ENCODE measurements around the gene TRMT112. TPM values are rescaled to one million over a fixed set of nuclear protein-coding genes. Genes with fewer than 3 reads are reported as not detected.

Gene TRMT112
- total and polyA plus RNA-seq, 2 experiments from 2014 or later, result 331 to 438 TPM

GRCh38 chr11:64357904-64358535, 40.7 kb upstream of the TRMT112 start:
- H3K9me3 ChIP-seq (ENCODE audit: low read depth), result no peaks in the 10 kb centered on the region
- peaks cover 3% of the 10 kb centered on the region for H3K36me3 ChIP-seq
- H3K4me1 ChIP-seq (ENCODE audit: low read depth), result peaks cover 22% of the 10 kb centered on the region
- H3K27me3 ChIP-seq, result no peaks in the 10 kb centered on the region
- H3K4me3 ChIP-seq, result no peak overlapping the region
- no peak for TF ChIP-seq CTCF (IDR thresholded peaks at IDR 0.05; ENCODE audit: low read depth, low read length)
- DNase-seq (ENCODE audit: low read depth in 1 of 2, low spot score in 1 of 2), result no peak
- H3K27ac ChIP-seq, result peak overlapping the region; percentile 80

- no peaks in the 10 kb centered on the region for H3K9me3 ChIP-seq (ENCODE audit: low read depth)
- no peak for DNase-seq (ENCODE audit: low read depth in 1 of 2, low spot score in 1 of 2)
- H3K36me3 ChIP-seq, result peaks cover 3% of the 10 kb centered on the region
- H3K27ac ChIP-seq, result peak overlapping the region; percentile 34
- H3K4me3 ChIP-seq, result no peak overlapping the region
- H3K4me1 ChIP-seq (ENCODE audit: low read depth), result peaks cover 22% of the 10 kb centered on the region
- no peak for TF ChIP-seq CTCF (IDR thresholded peaks at IDR 0.05; ENCODE audit: low read depth, low read length)
- H3K27me3 ChIP-seq, result no peaks in the 10 kb centered on the region
These were observed 40.1 kb upstream of the TRMT112 start for GRCh38 chr11:64357446-64357845.

- peak; percentile 54 to 84 for DNase-seq (ENCODE audit: low read depth in 1 of 2, low spot score in 1 of 2)
- Histone ChIP-seq H3K4me1 (ENCODE audit: low read depth) (peaks cover 22% of the 10 kb centered on the region), H3K9me3 (ENCODE audit: low read depth) (no peaks in the 10 kb centered on the region), H3K4me3 (no peak overlapping the region), H3K27ac (peak overlapping the region; percentile 34), H3K27me3 (no peaks in the 10 kb centered on the region), H3K36me3 (peaks cover 3% of the 10 kb centered on the region)
- peak; percentile 47 for TF ChIP-seq CTCF (IDR thresholded peaks at IDR 0.05; ENCODE audit: low read depth, low read length)
These were observed 39.4 kb upstream of the TRMT112 start for GRCh38 chr11:64356498-64357411.

GRCh38 chr11:64355078-64355940, 38.0 kb upstream of the TRMT112 start:
- Histone ChIP-seq H3K4me1 (ENCODE audit: low read depth) (peaks cover 22% of the 10 kb centered on the region), H3K9me3 (ENCODE audit: low read depth) (no peaks in the 10 kb centered on the region), H3K27ac (peak overlapping the region; percentile 18), H3K36me3 (no peaks in the 10 kb centered on the region), H3K27me3 (no peaks in the 10 kb centered on the region), H3K4me3 (no peak overlapping the region)
- TF ChIP-seq CTCF (IDR thresholded peaks at IDR 0.05; ENCODE audit: low read depth, low read length), result peak; percentile 89
- DNase-seq (ENCODE audit: low read depth in 1 of 2, low spot score in 1 of 2), result peak; percentile 83 to 84
